H54 (cell line): ENCODE measurements around the gene KCNK5.

ENCODE experiments used
- DNase-seq: peaks from one replicate; pipeline ENCODE4 v3.0.0; 2011; ENCODE audit warnings: low spot score, mixed read lengths; ENCODE audit not compliant: insufficient read length
- FAIRE-seq: peaks from 3 replicates; lab custom pipeline; 2011; peaks lifted over from hg19 to GRCh38; lab: Jason Lieb, UNC
- POLR2A ChIP-seq: IDR thresholded peaks from 2 replicates; pipeline ENCODE4 v1.6.1; 2011; ENCODE audit warnings: low read depth, mild to moderate bottlenecking, low read length

Gene KCNK5

GRCh38 chr6:39153766-39154397, 75.4 kb downstream of the KCNK5 start:
- TF ChIP-seq POLR2A = no peak
- FAIRE-seq = no peak
- no peak for DNase-seq

- no peak for DNase-seq
- FAIRE-seq = no peak
- no peak for TF ChIP-seq POLR2A
Observed at GRCh38 chr6:39152262-39152661, 77.0 kb downstream of the KCNK5 start.

GRCh38 chr6:39151211-39151610, 78.1 kb downstream of the KCNK5 start:
- no peak for TF ChIP-seq POLR2A
- no peak for DNase-seq
- FAIRE-seq = no peak

GRCh38 chr6:39144481-39145173, 84.6 kb downstream of the KCNK5 start:
- DNase-seq (no peak), FAIRE-seq (no peak)
- no peak for TF ChIP-seq POLR2A

- no peak for TF ChIP-seq POLR2A
- FAIRE-seq = no peak
- DNase-seq = no peak
Observed at GRCh38 chr6:39143238-39143930, 85.9 kb downstream of the KCNK5 start.

- no peak for FAIRE-seq
- TF ChIP-seq POLR2A = no peak
- DNase-seq = no peak
Observed at GRCh38 chr6:39140556-39141167, 88.6 kb downstream of the KCNK5 start.
